Measurements from ENCODE around the gene CNTN6. TPM values are rescaled to one million over a fixed set of nuclear protein-coding genes. Genes with fewer than 3 reads are reported as not detected.

Gene CNTN6
- total RNA-seq, 1 donor from 2014 or later = 0.82 TPM

DNA sequence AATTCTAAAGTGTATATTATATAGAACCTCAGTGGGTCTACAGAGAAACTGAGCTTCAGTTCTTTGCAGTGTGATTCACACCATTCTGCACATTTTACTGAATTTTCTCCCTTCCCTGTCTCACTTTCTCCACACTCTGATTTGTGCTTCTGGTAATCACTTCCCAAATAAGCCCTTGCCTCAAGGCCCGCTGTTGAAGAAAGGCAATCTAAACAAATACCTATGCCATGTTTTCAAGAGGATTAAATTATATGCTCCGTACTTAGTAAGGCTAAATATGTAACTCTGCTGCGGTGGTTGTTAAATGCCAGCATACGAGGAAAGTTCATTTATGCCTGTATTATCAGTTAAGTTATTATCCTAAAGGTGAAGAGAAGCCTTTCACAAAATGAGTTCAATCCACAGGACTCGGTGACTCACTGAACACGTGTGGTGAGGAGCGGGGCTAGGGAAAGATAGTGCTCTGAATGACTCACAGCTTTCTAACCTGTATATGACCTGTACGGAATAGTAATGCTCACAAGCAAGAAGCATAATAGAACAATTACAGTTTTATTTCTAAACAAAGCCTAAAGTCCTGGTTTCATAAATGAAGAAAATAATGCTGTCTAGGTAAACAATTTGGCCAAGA, 25.1 kb downstream of the CNTN6 start:
- DNase-seq (ENCODE audit: low read depth, low spot score) = no peak
- Mint-ChIP-seq H3K27me3 (ENCODE audit: low read depth) (no peaks in the 10 kb centered on the region), H3K36me3 (ENCODE audit: low read depth) (no peaks in the 10 kb centered on the region), H3K4me3 (no peak overlapping the region), H3K4me1 (no peaks in the 10 kb centered on the region), H3K27ac (ENCODE audit: unreplicated experiment) (no peak overlapping the region), H3K9me3 (no peaks in the 10 kb centered on the region)
- TF ChIP-seq, protein P1, sequence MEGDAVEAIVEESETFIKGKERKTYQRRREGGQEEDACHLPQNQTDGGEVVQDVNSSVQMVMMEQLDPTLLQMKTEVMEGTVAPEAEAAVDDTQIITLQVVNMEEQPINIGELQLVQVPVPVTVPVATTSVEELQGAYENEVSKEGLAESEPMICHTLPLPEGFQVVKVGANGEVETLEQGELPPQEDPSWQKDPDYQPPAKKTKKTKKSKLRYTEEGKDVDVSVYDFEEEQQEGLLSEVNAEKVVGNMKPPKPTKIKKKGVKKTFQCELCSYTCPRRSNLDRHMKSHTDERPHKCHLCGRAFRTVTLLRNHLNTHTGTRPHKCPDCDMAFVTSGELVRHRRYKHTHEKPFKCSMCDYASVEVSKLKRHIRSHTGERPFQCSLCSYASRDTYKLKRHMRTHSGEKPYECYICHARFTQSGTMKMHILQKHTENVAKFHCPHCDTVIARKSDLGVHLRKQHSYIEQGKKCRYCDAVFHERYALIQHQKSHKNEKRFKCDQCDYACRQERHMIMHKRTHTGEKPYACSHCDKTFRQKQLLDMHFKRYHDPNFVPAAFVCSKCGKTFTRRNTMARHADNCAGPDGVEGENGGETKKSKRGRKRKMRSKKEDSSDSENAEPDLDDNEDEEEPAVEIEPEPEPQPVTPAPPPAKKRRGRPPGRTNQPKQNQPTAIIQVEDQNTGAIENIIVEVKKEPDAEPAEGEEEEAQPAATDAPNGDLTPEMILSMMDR (conservative IDR thresholded peaks at IDR 0.05) = no peak

DNA sequence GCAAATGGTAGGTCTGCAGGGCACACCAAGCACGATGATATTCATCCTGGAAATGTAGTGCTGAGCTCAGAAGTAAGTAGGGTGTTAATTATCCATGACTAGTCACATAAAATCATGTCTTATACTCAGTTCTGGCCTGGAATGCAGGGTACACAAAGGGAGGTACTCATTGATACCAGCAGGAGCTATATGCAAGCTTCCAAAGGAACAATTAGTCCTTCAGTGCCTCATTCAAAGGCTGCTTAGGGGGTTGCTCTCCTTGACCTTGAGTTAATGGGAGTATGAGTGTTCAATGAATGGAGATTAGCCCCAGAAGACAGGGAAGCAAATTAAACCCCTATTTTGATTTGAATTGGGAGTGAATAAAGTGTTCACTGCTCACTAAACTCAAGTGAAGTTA, 38.3 kb downstream of the CNTN6 start:
- Mint-ChIP-seq H3K36me3 (ENCODE audit: low read depth) (no peaks in the 10 kb centered on the region), H3K4me3 (no peak overlapping the region), H3K27me3 (ENCODE audit: low read depth) (no peaks in the 10 kb centered on the region), H3K27ac (ENCODE audit: unreplicated experiment) (no peak overlapping the region), H3K4me1 (no peaks in the 10 kb centered on the region), H3K9me3 (peaks cover 4% of the 10 kb centered on the region)
- TF ChIP-seq, protein P1 (conservative IDR thresholded peaks at IDR 0.05) = no peak
- DNase-seq (ENCODE audit: low read depth, low spot score) = no peak

DNA sequence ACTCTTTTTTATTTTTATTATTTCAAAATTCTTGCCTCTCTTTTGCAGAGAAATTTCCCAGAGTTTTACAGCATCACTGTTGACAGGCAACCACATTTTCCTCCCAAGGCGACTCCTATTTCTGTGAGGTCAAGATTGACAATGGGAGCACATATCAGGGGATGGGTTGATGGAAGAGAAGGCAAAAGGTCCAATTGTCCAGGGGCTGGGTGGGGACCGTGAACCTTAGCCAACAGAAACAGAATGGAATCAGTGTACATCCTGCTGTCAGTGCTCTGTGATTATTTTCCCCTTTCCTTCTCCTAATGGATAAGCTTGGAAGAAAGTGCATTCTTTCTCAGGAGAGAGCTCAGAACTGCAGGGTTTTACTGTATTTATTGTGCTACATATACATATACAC, 42.4 kb downstream of the CNTN6 start:
- Mint-ChIP-seq H3K4me3 (no peak overlapping the region), H3K9me3 (no peaks in the 10 kb centered on the region), H3K27me3 (ENCODE audit: low read depth) (no peaks in the 10 kb centered on the region), H3K36me3 (ENCODE audit: low read depth) (no peaks in the 10 kb centered on the region), H3K4me1 (no peaks in the 10 kb centered on the region), H3K27ac (ENCODE audit: unreplicated experiment) (no peak overlapping the region)
- DNase-seq (ENCODE audit: low read depth, low spot score) = no peak
- TF ChIP-seq, protein P1 (conservative IDR thresholded peaks at IDR 0.05) = no peak

DNA sequence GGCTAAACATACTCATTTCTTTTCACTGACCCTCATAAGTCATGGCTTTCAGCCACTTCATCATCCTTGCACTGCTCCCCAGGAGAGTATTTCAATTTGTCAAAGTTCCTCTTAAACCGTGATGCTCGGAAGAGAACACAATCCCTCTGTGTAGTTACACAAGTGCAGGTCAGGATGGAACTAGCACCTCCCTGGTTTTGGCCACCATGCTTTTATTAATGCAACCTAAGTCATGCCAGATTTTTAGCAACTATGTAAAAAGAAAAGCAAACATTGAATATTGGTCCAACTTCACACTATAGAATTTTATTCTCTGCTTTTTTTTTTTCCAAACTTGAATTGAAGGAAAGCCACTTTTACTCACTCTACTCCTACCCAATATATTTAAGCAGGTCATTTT, 45.2 kb downstream of the CNTN6 start:
- H3K36me3 Mint-ChIP-seq (ENCODE audit: low read depth) = no peaks in the 10 kb centered on the region
- no peaks in the 10 kb centered on the region for H3K9me3 Mint-ChIP-seq
- TF ChIP-seq, protein P1 (conservative IDR thresholded peaks at IDR 0.05) = no peak
- H3K4me1 Mint-ChIP-seq = no peaks in the 10 kb centered on the region
- no peak overlapping the region for H3K4me3 Mint-ChIP-seq
- no peak overlapping the region for H3K27ac Mint-ChIP-seq (ENCODE audit: unreplicated experiment)
- DNase-seq (ENCODE audit: low read depth, low spot score) = no peak
- no peaks in the 10 kb centered on the region for H3K27me3 Mint-ChIP-seq (ENCODE audit: low read depth)

DNA sequence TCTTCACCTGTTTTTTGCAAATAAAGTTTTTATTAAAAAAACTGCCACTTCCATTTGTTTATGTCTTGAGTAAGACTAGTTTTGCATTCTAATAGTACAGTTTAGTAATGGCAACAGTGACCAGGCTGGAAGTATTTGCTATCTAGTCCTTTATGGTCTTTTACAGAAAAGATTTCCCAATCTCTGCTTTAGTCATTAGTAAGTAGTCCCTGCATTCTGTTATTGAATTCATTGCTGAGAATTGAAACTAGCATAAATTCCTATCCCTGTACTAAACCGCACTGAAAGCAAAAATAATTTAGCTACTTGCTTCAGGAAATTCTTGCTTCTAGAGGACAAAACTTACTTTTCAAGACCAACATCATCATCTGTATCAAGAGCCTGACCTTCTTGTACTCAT, 46.2 kb downstream of the CNTN6 start:
- Mint-ChIP-seq H3K27me3 (ENCODE audit: low read depth) (no peaks in the 10 kb centered on the region), H3K4me1 (no peaks in the 10 kb centered on the region), H3K36me3 (ENCODE audit: low read depth) (no peaks in the 10 kb centered on the region), H3K9me3 (no peaks in the 10 kb centered on the region), H3K4me3 (no peak overlapping the region), H3K27ac (ENCODE audit: unreplicated experiment) (no peak overlapping the region)
- TF ChIP-seq, protein P1 (conservative IDR thresholded peaks at IDR 0.05) = no peak
- no peak for DNase-seq (ENCODE audit: low read depth, low spot score)
